ENCODE measurements around the gene LRIT1.

Gene LRIT1

DNA sequence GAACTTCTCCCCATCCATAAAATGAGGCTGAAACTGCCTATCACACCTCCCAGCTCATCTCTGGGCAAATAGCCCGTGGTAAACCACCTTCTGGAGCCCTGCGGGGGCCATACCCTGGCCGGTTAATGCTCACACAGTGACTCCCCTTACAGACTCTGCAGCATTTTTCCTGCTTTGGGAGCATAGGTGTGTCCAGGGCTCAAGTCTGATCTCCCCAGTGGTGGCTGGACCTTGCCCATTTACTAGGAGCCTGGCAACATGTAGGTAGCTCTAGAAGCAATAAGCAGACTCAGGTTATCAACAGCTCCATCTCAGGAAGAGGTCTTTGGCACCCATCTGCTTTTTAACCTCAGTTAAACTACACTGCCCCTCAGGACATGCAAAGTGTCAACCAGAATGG is 52.5 kb downstream of the LRIT1 start:
- Histone ChIP-seq H4K20me1 (ENCODE audit: insufficient read depth, low read length, poor library complexity, severe bottlenecking) (no peaks in the 10 kb centered on the region), H3K79me2 (ENCODE audit: insufficient read depth, low read length) (no peaks in the 10 kb centered on the region), H3K36me3 (ENCODE audit: insufficient read depth, low read length) (no peaks in the 10 kb centered on the region), H3K27me3 (ENCODE audit: insufficient read depth, low read length, poor library complexity, severe bottlenecking) (no peaks in the 10 kb centered on the region), H3K4me3 (ENCODE audit: low read length, poor library complexity, severe bottlenecking) (no peak overlapping the region), H3K4me1 (ENCODE audit: insufficient read depth, low read length, poor library complexity, severe bottlenecking) (peaks cover 6% of the 10 kb centered on the region), H3F3A (ENCODE audit: low read depth) (no peaks in the 10 kb centered on the region), H3K9ac (ENCODE audit: low read depth, low read length, poor library complexity, severe bottlenecking) (no peak overlapping the region), H3K9me3 (ENCODE audit: insufficient read depth, low read depth, low read length) (no peaks in the 10 kb centered on the region), H3K4me2 (ENCODE audit: low read depth, low read length, poor library complexity, severe bottlenecking) (no peak overlapping the region), H2AFZ (ENCODE audit: low read length) (no peak overlapping the region), H3K9me2 (replicated peaks; ENCODE audit: low read depth, low read length) (no peaks in the 10 kb centered on the region)
- no peak for TF ChIP-seq EZH2phosphoT487 (IDR thresholded peaks at IDR 0.05; ENCODE audit: borderline replicate concordance)

DNA sequence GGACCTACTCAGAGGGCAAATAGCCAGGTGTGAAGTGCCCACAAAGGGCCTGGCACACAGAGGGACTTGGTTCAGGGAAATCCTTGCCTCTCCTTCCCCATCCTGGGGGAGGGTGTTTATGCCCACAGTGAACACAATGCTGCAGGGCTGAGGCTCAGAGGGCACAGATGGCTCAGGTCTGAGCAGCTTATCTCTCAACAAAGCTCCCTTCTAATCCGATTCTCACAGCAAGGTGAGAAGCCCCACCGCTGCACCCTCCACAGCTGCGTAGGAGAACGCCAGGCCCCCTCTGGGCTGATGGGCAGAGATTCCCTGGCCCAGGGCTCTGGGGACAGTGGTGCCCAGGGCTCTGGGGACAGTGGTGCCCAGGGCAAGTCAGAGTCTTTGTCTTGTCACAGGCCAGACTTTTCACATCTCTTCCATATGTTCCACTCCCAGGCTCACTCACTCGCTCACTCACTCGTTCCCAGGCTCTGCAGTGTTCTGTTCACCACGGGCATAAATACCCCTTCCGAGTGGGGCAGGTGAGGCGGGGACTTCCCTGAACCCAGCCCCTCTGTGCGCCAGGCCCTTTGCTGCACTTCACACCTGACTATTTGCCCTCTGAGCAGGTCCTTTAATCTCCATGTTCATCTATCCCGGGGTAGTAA is 55.7 kb downstream of the LRIT1 start:
- Histone ChIP-seq H3K27me3 (ENCODE audit: insufficient read depth, low read length, poor library complexity, severe bottlenecking) (no peaks in the 10 kb centered on the region), H3K9ac (ENCODE audit: low read depth, low read length, poor library complexity, severe bottlenecking) (no peak overlapping the region), H3K36me3 (ENCODE audit: insufficient read depth, low read length) (no peaks in the 10 kb centered on the region), H2AFZ (ENCODE audit: low read length) (no peak overlapping the region), H3K4me2 (ENCODE audit: low read depth, low read length, poor library complexity, severe bottlenecking) (no peak overlapping the region), H3K9me3 (ENCODE audit: insufficient read depth, low read depth, low read length) (no peaks in the 10 kb centered on the region), H3K4me1 (ENCODE audit: insufficient read depth, low read length, poor library complexity, severe bottlenecking) (no peaks in the 10 kb centered on the region), H3K4me3 (ENCODE audit: low read length, poor library complexity, severe bottlenecking) (no peak overlapping the region), H3K9me2 (replicated peaks; ENCODE audit: low read depth, low read length) (no peaks in the 10 kb centered on the region), H3F3A (ENCODE audit: low read depth) (no peaks in the 10 kb centered on the region), H3K79me2 (ENCODE audit: insufficient read depth, low read length) (no peaks in the 10 kb centered on the region), H4K20me1 (ENCODE audit: insufficient read depth, low read length, poor library complexity, severe bottlenecking) (no peaks in the 10 kb centered on the region)
- TF ChIP-seq EZH2phosphoT487 (IDR thresholded peaks at IDR 0.05; ENCODE audit: borderline replicate concordance): no peak
- TF ChIP-seq, protein P1, sequence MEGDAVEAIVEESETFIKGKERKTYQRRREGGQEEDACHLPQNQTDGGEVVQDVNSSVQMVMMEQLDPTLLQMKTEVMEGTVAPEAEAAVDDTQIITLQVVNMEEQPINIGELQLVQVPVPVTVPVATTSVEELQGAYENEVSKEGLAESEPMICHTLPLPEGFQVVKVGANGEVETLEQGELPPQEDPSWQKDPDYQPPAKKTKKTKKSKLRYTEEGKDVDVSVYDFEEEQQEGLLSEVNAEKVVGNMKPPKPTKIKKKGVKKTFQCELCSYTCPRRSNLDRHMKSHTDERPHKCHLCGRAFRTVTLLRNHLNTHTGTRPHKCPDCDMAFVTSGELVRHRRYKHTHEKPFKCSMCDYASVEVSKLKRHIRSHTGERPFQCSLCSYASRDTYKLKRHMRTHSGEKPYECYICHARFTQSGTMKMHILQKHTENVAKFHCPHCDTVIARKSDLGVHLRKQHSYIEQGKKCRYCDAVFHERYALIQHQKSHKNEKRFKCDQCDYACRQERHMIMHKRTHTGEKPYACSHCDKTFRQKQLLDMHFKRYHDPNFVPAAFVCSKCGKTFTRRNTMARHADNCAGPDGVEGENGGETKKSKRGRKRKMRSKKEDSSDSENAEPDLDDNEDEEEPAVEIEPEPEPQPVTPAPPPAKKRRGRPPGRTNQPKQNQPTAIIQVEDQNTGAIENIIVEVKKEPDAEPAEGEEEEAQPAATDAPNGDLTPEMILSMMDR (conservative IDR thresholded peaks at IDR 0.05; ENCODE audit: low read length): no peak

DNA sequence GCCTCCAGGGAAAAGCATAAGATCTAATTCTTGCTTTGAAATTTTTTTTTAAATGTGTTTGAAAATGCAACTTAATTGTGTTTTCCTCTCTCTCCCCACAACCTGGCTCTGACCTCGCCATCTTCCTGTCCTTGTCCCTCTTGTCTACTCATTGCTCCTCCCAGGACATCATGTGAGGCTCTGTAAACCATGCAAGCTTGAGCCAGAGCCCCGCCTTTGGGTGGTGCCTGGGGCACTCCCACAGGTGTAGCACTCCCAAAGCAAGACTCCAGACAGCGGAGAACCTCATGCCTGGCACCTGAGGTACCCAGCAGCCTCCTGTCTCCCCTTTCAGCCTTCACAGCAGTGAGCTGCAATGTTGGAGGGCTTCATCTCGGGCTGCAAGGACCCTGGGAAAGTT is 56.8 kb downstream of the LRIT1 start:
- Histone ChIP-seq H3K27me3 (ENCODE audit: insufficient read depth, low read length, poor library complexity, severe bottlenecking) (no peaks in the 10 kb centered on the region), H2AFZ (ENCODE audit: low read length) (no peak overlapping the region; the same call in 1 of the 2 replicates), H3K4me2 (ENCODE audit: low read depth, low read length, poor library complexity, severe bottlenecking) (no peak overlapping the region), H3K79me2 (ENCODE audit: insufficient read depth, low read length) (no peaks in the 10 kb centered on the region), H3K4me3 (ENCODE audit: low read length, poor library complexity, severe bottlenecking) (no peak overlapping the region), H3K9me2 (replicated peaks; ENCODE audit: low read depth, low read length) (no peaks in the 10 kb centered on the region), H3F3A (ENCODE audit: low read depth) (no peaks in the 10 kb centered on the region), H3K9me3 (ENCODE audit: insufficient read depth, low read depth, low read length) (no peaks in the 10 kb centered on the region), H4K20me1 (ENCODE audit: insufficient read depth, low read length, poor library complexity, severe bottlenecking) (no peaks in the 10 kb centered on the region), H3K36me3 (ENCODE audit: insufficient read depth, low read length) (no peaks in the 10 kb centered on the region), H3K9ac (ENCODE audit: low read depth, low read length, poor library complexity, severe bottlenecking) (no peak overlapping the region), H3K4me1 (ENCODE audit: insufficient read depth, low read length, poor library complexity, severe bottlenecking) (no peaks in the 10 kb centered on the region)
- TF ChIP-seq, protein P1 (conservative IDR thresholded peaks at IDR 0.05; ENCODE audit: low read length): no peak
- no peak for TF ChIP-seq EZH2phosphoT487 (IDR thresholded peaks at IDR 0.05; ENCODE audit: borderline replicate concordance)

DNA sequence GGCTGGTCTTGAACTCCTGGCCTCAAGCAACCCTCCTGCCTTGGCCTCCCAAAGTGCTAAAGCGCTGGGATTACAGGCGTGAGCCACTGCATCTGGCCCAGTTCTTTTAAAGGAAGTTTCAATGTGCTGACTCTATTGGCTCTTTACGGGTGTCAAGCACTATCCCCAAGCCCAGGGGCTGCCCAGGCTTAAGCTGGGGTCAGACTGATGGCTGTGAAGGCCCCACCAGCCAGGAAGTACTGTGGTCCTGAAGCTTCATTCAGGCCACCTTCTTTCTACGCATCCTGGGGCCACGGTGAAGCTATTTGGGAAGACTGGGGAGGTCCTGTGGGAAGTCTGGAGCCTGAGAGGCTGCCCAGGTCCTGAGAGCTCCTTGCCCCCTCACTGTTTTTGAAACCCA is 59.7 kb downstream of the LRIT1 start:
- Histone ChIP-seq H3K4me3 (ENCODE audit: low read length, poor library complexity, severe bottlenecking) (no peak overlapping the region), H2AFZ (ENCODE audit: low read length) (no peak overlapping the region), H3K4me1 (ENCODE audit: insufficient read depth, low read length, poor library complexity, severe bottlenecking) (peaks cover 3% of the 10 kb centered on the region), H3F3A (ENCODE audit: low read depth) (no peaks in the 10 kb centered on the region), H3K27me3 (ENCODE audit: insufficient read depth, low read length, poor library complexity, severe bottlenecking) (no peaks in the 10 kb centered on the region), H3K9me2 (replicated peaks; ENCODE audit: low read depth, low read length) (no peaks in the 10 kb centered on the region), H3K9me3 (ENCODE audit: insufficient read depth, low read depth, low read length) (no peaks in the 10 kb centered on the region), H4K20me1 (ENCODE audit: insufficient read depth, low read length, poor library complexity, severe bottlenecking) (no peaks in the 10 kb centered on the region), H3K4me2 (ENCODE audit: low read depth, low read length, poor library complexity, severe bottlenecking) (no peak overlapping the region), H3K36me3 (ENCODE audit: insufficient read depth, low read length) (no peaks in the 10 kb centered on the region), H3K79me2 (ENCODE audit: insufficient read depth, low read length) (no peaks in the 10 kb centered on the region), H3K9ac (ENCODE audit: low read depth, low read length, poor library complexity, severe bottlenecking) (no peak overlapping the region)
- TF ChIP-seq, protein P1 (conservative IDR thresholded peaks at IDR 0.05; ENCODE audit: low read length): no peak
- no peak for TF ChIP-seq EZH2phosphoT487 (IDR thresholded peaks at IDR 0.05; ENCODE audit: borderline replicate concordance)

All from Loucy (cell line).